Keratinocyte (primary cell): ENCODE data around the gene HDAC7.

ENCODE experiments used
- EZH2 ChIP-seq: IDR thresholded peaks from one replicate; pipeline ENCODE4 v1.6.1; 2012; ENCODE audit warnings: inconsistent platforms, mild to moderate bottlenecking, low read length, moderate library complexity
- TF ChIP-seq, protein P1 (sequence below), 3 experiments: IDR thresholded peaks in 1 of 3; conservative IDR thresholded peaks in 1 of 3; optimal IDR thresholded peaks in 1 of 3; 2 replicates in 2 of 3; 3 replicates in 1 of 3; pipeline versions ENCODE3 to v1.5.1; 2011; ENCODE audit warnings: low read length in 3 of 3, mild to moderate bottlenecking in 3 of 3, moderate library complexity in 2 of 3, control low read depth in 1 of 3, inconsistent platforms in 1 of 3; ENCODE audit not compliant: insufficient read depth in 2 of 3; ENCODE audit errors: extremely low read depth in 1 of 3

GRCh38 chr12:47744005-47744651 is 75.6 kb downstream of the HDAC7 start:
- TF ChIP-seq, protein P1, sequence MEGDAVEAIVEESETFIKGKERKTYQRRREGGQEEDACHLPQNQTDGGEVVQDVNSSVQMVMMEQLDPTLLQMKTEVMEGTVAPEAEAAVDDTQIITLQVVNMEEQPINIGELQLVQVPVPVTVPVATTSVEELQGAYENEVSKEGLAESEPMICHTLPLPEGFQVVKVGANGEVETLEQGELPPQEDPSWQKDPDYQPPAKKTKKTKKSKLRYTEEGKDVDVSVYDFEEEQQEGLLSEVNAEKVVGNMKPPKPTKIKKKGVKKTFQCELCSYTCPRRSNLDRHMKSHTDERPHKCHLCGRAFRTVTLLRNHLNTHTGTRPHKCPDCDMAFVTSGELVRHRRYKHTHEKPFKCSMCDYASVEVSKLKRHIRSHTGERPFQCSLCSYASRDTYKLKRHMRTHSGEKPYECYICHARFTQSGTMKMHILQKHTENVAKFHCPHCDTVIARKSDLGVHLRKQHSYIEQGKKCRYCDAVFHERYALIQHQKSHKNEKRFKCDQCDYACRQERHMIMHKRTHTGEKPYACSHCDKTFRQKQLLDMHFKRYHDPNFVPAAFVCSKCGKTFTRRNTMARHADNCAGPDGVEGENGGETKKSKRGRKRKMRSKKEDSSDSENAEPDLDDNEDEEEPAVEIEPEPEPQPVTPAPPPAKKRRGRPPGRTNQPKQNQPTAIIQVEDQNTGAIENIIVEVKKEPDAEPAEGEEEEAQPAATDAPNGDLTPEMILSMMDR (optimal IDR thresholded peaks at IDR 0.05 in 1 of 3, IDR thresholded peaks at IDR 0.05 in 1 of 3, conservative IDR thresholded peaks at IDR 0.05 in 1 of 3; ENCODE audit: extremely low read depth in 1 of 3, insufficient read depth in 2 of 3, low read length in 3 of 3): peak in 2 of 3 experiments; percentile 86 to 93
- TF ChIP-seq EZH2: no peak
